Measurements from ENCODE around the gene TMC7. TPM values are rescaled to one million over a fixed set of nuclear protein-coding genes. Genes with fewer than 3 reads are reported as not detected.

TMC7 gene
- total RNA-seq, 6 experiments from 2014 or later, result 0.16 to 0.37 (median 0.27) TPM

DNA sequence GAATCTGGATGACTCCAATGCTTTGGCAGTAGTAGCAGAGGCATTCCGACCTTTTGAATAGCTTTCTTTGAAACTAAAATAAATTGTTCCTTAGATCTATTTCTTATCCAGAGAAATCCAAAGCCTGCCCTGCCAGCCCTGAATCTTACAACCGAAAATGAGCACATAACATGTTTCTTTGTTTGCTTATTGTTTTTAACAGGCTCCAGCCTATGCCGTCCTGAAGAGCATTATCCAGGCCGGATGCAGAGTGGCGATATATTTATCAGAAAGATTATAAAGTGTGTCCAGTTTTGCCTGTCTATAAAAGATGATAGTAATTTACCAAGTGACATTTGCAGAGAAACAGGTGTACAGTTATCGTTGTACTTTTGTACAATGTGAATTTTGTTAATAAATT, 94.1 kb downstream of the TMC7 start:
- H3K4me3 ChIP-seq, result no peak overlapping the region
- WGBS (ENCODE audit: insufficient coverage, low coverage, low lambda C conversion rate, missing lambda C conversion rate), result 68% methylated on average over 6 of the region's 6 CpGs
- TF ChIP-seq POLR2A (IDR thresholded peaks at IDR 0.05), result no peak
- TF ChIP-seq, protein P1, sequence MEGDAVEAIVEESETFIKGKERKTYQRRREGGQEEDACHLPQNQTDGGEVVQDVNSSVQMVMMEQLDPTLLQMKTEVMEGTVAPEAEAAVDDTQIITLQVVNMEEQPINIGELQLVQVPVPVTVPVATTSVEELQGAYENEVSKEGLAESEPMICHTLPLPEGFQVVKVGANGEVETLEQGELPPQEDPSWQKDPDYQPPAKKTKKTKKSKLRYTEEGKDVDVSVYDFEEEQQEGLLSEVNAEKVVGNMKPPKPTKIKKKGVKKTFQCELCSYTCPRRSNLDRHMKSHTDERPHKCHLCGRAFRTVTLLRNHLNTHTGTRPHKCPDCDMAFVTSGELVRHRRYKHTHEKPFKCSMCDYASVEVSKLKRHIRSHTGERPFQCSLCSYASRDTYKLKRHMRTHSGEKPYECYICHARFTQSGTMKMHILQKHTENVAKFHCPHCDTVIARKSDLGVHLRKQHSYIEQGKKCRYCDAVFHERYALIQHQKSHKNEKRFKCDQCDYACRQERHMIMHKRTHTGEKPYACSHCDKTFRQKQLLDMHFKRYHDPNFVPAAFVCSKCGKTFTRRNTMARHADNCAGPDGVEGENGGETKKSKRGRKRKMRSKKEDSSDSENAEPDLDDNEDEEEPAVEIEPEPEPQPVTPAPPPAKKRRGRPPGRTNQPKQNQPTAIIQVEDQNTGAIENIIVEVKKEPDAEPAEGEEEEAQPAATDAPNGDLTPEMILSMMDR (IDR thresholded peaks at IDR 0.05), result no peak
- ATAC-seq (no peak), DNase-seq (no peak)
- H3K36me3 ChIP-seq, result peaks cover 0 to 31% (median 2%) of the 10 kb centered on the region in 4 donors
- H3K4me1 ChIP-seq, result peaks cover 0 to 7% (median 0%) of the 10 kb centered on the region in 4 donors
- H3K27ac ChIP-seq, result no peak overlapping the region
- intact Hi-C loops (cut with DNase I), result no loop called here
- no peaks in the 10 kb centered on the region for H3K9me3 ChIP-seq
- no peaks in the 10 kb centered on the region for H3K27me3 ChIP-seq

DNA sequence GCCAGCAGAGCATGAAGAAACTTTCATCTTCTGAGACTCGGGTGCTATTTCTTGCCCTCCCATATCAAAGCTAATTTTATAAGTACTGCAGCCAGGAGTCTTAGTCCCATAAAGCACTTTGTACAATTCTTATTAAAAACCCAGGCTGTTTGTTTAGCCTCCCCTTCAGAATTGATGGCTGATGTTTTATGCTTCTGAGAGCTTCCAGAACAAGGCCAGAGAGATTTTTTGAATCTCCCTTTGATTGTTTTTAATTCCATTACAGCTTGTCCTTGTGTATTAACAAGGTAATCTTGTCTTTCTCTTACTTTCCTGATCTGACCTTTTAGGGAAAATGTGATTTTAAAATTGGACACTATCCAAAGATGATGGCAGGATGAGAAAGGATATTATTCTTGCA, 99.9 kb downstream of the TMC7 start:
- Histone ChIP-seq H3K4me3 (no peak overlapping the region), H3K27me3 (no peaks in the 10 kb centered on the region), H3K27ac (no peak overlapping the region), H3K4me1 (peaks cover 0 to 7% (median 0%) of the 10 kb centered on the region in 4 donors), H3K9me3 (no peaks in the 10 kb centered on the region), H3K36me3 (peaks cover 0 to 5% (median 0%) of the 10 kb centered on the region in 4 donors)
- WGBS (ENCODE audit: insufficient coverage, low coverage, low lambda C conversion rate, missing lambda C conversion rate), result 100% methylated on average over 1 of the region's 1 CpG
- TF ChIP-seq POLR2A (IDR thresholded peaks at IDR 0.05), result no peak
- TF ChIP-seq, protein P1 (IDR thresholded peaks at IDR 0.05), result no peak
- intact Hi-C loops (cut with DNase I), result loop anchor here in 1 of 2 donors (10.0 kb wide), 1 partner anchor 91 kb away; no protein-coding TSS in a partner anchor
- DNase-seq (no peak), ATAC-seq (no peak)

GRCh38 chr16:19084139-19084538, 100.4 kb downstream of the TMC7 start:
- intact Hi-C loops (cut with DNase I), result loop anchor here in 1 of 2 donors (10.0 kb wide), 1 partner anchor 91 kb away; no protein-coding TSS in a partner anchor
- 68% methylated on average over 3 of the region's 3 CpGs for WGBS (ENCODE audit: insufficient coverage, low coverage, low lambda C conversion rate, missing lambda C conversion rate)
- no peak for TF ChIP-seq POLR2A (IDR thresholded peaks at IDR 0.05)
- TF ChIP-seq, protein P1 (IDR thresholded peaks at IDR 0.05), result no peak
- ATAC-seq, result no peak
- Histone ChIP-seq H3K4me1 (peaks cover 0 to 7% (median 0%) of the 10 kb centered on the region in 4 donors), H3K9me3 (no peaks in the 10 kb centered on the region), H3K4me3 (no peak overlapping the region), H3K27me3 (no peaks in the 10 kb centered on the region), H3K36me3 (peaks cover 0 to 4% (median 0%) of the 10 kb centered on the region in 4 donors), H3K27ac (no peak overlapping the region)
- no peak for DNase-seq

- no peak for DNase-seq
- WGBS (ENCODE audit: insufficient coverage, low coverage, low lambda C conversion rate, missing lambda C conversion rate), result 92% methylated on average over 5 of the region's 5 CpGs
- Histone ChIP-seq H3K9me3 (no peaks in the 10 kb centered on the region), H3K4me1 (peaks cover 0 to 7% (median 0%) of the 10 kb centered on the region in 4 donors), H3K27ac (no peak overlapping the region), H3K36me3 (no peaks in the 10 kb centered on the region), H3K4me3 (no peak overlapping the region), H3K27me3 (no peaks in the 10 kb centered on the region)
- intact Hi-C loops (cut with DNase I), result loop anchor here (5.0 to 10.0 kb wide), 3 partner anchors 90 to 297 kb away; no protein-coding TSS in a partner anchor
- no peak for ATAC-seq
- no peak for TF ChIP-seq POLR2A (IDR thresholded peaks at IDR 0.05)
- TF ChIP-seq, protein P1 (IDR thresholded peaks at IDR 0.05), result no peak
Observed at GRCh38 chr16:19084879-19085278, 101.1 kb downstream of the TMC7 start.

Data from right lobe of liver (tissue), 6 donors.